Measurements from ENCODE around the gene PEX11A.
A peak's percentile ranks its signal among the peaks of the same experiment; 100 is the strongest.

The PEX11A gene

DNA sequence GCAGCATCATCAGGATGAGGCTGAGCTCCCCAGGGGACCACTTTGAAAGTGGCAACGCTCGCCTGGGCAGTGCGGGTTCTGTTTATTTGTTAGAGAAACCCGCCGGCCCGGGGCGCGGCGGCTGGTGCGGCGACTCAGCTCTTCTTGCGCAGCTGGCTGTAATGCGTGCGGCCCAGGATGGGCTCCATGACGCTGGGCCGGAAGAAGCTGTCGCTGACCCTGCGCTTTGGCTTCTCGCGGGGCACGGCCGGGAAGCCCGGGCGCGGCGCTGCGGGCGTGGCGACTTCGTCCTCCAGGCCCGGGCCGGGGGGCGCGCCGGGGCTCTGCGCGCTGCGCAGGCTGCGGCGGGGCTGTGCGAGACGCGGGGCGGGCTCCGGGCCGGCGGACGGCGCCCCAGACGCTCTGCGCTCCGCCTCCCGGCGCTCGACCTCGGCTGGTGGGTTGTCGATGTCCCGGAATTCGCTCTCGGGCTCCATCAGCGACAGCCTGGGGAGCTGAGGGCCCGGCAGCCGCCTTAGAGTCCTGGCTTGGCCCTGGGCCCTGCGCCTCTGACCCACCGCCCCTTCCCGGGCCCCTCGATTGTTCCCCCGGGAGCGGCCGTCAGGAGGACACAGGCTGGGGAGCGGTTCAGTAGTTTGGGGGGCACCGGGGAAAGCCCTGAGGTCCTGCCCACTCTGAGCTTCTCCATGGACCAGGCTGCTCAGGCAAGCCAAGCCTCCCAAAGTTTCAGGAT, 24.9 kb downstream of the PEX11A start (continued):
- TF ChIP-seq ZNF70 (CRISPR knock-in tag; IDR thresholded peaks at IDR 0.05) (no peak), RARB (CRISPR knock-in tag; IDR thresholded peaks at IDR 0.05) (no peak)
- TF ChIP-seq, protein P1, sequence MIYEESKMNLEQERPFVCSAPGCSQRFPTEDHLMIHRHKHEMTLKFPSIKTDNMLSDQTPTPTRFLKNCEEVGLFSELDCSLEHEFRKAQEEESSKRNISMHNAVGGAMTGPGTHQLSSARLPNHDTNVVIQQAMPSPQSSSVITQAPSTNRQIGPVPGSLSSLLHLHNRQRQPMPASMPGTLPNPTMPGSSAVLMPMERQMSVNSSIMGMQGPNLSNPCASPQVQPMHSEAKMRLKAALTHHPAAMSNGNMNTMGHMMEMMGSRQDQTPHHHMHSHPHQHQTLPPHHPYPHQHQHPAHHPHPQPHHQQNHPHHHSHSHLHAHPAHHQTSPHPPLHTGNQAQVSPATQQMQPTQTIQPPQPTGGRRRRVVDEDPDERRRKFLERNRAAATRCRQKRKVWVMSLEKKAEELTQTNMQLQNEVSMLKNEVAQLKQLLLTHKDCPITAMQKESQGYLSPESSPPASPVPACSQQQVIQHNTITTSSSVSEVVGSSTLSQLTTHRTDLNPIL (CRISPR knock-in tag; IDR thresholded peaks at IDR 0.05; ENCODE audit: low read depth) = no peak

DNA sequence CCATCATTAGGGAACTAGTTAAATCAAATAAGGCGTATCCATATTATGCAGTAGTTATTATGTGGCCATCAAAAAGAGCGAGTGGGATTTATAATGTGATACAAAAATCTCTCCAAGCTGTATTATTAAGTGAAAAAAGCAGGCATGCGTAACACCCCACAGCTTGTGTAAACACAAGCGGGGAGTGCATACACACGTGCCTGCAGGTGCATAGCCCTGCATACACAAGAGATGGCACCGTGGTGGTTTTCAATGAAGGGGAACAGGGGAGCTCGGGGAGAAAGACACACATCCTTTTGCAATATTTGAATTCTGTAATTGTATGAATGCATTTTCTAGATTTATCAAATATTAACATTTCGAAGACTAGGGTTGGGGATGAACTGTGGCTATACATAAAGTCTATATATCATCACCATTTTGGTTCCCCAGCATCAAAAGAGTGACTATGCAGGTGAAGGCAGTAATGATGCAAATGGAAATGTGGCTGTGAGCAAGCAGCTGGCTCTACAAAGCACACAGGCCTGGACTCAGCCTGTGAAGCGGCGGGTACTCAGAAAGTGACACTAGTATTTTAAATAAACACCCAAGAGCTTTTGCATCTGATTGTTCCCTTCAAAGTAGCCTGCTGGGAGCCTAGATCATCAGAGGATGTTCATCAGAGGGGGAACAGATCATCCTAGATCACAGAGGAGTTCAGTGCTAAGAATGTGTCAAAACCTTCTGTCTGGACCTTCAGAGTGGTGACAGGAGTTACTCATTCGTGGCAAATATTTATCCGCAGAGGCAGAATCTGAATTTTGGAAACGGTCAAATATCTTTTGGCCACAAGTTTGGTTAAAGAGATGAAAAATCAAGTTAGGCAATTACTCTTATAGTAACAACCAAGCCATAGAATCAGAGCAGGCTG, 25.9 kb downstream of the PEX11A start:
- ATAC-seq = no peak
- TF ChIP-seq, protein P2, sequence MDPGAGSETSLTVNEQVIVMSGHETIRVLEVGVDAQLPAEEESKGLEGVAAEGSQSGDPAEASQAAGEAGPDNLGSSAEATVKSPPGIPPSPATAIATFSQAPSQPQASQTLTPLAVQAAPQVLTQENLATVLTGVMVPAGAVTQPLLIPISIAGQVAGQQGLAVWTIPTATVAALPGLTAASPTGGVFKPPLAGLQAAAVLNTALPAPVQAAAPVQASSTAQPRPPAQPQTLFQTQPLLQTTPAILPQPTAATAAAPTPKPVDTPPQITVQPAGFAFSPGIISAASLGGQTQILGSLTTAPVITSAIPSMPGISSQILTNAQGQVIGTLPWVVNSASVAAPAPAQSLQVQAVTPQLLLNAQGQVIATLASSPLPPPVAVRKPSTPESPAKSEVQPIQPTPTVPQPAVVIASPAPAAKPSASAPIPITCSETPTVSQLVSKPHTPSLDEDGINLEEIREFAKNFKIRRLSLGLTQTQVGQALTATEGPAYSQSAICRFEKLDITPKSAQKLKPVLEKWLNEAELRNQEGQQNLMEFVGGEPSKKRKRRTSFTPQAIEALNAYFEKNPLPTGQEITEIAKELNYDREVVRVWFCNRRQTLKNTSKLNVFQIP (CRISPR knock-in tag; IDR thresholded peaks at IDR 0.05; ENCODE audit: borderline replicate concordance, low read depth) = no peak
- TF ChIP-seq RARB (CRISPR knock-in tag; IDR thresholded peaks at IDR 0.05) = no peak
- TF ChIP-seq ZNF70 (CRISPR knock-in tag; IDR thresholded peaks at IDR 0.05) = no peak
- TF ChIP-seq, protein P1 (CRISPR knock-in tag; IDR thresholded peaks at IDR 0.05; ENCODE audit: low read depth) = no peak
- no peak for TF ChIP-seq ZNF8 (CRISPR knock-in tag; IDR thresholded peaks at IDR 0.05)
- TF ChIP-seq BACH2 (CRISPR knock-in tag; IDR thresholded peaks at IDR 0.05; ENCODE audit: borderline replicate concordance) = no peak
- TF ChIP-seq ZFP30 (CRISPR knock-in tag; IDR thresholded peaks at IDR 0.05) = no peak
- no peak for TF ChIP-seq TOX (CRISPR knock-in tag; IDR thresholded peaks at IDR 0.05; ENCODE audit: borderline replicate concordance)
- TF ChIP-seq SNAI2 (CRISPR knock-in tag; IDR thresholded peaks at IDR 0.05) = no peak
- no peak for TF ChIP-seq GLIS3 (CRISPR knock-in tag; IDR thresholded peaks at IDR 0.05)
- TF ChIP-seq, protein P3, sequence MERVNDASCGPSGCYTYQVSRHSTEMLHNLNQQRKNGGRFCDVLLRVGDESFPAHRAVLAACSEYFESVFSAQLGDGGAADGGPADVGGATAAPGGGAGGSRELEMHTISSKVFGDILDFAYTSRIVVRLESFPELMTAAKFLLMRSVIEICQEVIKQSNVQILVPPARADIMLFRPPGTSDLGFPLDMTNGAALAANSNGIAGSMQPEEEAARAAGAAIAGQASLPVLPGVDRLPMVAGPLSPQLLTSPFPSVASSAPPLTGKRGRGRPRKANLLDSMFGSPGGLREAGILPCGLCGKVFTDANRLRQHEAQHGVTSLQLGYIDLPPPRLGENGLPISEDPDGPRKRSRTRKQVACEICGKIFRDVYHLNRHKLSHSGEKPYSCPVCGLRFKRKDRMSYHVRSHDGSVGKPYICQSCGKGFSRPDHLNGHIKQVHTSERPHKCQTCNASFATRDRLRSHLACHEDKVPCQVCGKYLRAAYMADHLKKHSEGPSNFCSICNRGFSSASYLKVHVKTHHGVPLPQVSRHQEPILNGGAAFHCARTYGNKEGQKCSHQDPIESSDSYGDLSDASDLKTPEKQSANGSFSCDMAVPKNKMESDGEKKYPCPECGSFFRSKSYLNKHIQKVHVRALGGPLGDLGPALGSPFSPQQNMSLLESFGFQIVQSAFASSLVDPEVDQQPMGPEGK (CRISPR knock-in tag; IDR thresholded peaks at IDR 0.05; ENCODE audit: borderline replicate concordance) = no peak
- TF ChIP-seq ZNF565 (CRISPR knock-in tag; conservative IDR thresholded peaks at IDR 0.05; ENCODE audit: low read depth) = no peak
- TF ChIP-seq, protein P4, sequence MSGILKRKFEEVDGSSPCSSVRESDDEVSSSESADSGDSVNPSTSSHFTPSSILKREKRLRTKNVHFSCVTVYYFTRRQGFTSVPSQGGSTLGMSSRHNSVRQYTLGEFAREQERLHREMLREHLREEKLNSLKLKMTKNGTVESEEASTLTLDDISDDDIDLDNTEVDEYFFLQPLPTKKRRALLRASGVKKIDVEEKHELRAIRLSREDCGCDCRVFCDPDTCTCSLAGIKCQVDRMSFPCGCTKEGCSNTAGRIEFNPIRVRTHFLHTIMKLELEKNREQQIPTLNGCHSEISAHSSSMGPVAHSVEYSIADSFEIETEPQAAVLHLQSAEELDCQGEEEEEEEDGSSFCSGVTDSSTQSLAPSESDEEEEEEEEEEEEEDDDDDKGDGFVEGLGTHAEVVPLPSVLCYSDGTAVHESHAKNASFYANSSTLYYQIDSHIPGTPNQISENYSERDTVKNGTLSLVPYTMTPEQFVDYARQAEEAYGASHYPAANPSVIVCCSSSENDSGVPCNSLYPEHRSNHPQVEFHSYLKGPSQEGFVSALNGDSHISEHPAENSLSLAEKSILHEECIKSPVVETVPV (CRISPR knock-in tag; IDR thresholded peaks at IDR 0.05) = no peak
- TF ChIP-seq ARNTL (CRISPR knock-in tag; IDR thresholded peaks at IDR 0.05; ENCODE audit: borderline replicate concordance, low read depth) = no peak
- TF ChIP-seq OSR1 (CRISPR knock-in tag; IDR thresholded peaks at IDR 0.05) = no peak
- TF ChIP-seq ISL1 (CRISPR knock-in tag; IDR thresholded peaks at IDR 0.05) = no peak
- no peak for TF ChIP-seq ZFP3 (CRISPR knock-in tag; IDR thresholded peaks at IDR 0.05)
- TF ChIP-seq PPARA (CRISPR knock-in tag; IDR thresholded peaks at IDR 0.05; ENCODE audit: borderline replicate concordance) = no peak
- TF ChIP-seq ESRRG (CRISPR knock-in tag; IDR thresholded peaks at IDR 0.05) = no peak

DNA sequence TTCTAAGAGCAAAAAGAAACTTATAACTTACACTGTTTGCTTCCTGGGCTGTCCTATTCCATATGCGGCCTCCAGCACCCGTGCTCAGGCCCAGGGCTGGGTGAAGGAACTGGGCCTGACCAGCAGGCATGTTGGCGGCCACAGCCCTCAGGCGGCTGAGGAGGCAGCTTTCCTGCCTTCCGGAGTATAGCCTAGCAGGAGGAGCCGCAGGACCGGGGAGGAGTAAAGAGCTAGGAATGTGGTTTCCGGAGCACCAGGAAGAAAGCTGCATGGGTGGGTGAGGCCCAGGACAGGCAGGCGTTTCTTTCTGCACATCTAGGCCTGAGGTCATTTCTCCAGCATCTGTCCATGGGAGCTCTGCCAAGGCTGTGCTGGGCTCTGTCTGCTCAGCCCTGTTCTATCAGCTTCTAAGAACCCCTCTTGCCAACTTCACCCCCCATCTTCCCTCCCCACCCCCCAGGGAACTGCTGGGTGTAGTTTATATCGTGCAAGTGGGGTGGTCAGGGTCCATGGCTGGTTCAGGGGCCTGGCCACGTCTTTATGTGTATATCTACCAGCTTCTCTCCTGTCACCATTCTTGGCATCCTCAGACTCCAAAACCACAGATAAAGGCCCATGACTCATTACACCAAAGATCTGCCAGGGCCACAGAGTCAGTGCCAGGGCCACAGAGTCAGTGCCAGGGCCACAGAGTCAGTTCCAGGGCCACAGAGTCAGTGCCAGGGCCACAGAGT, 27.5 kb downstream of the PEX11A start:
- peak; percentile 92 for ATAC-seq
- TF ChIP-seq ZC3H10 (CRISPR knock-in tag; IDR thresholded peaks at IDR 0.05) (no peak), ZNF8 (CRISPR knock-in tag; IDR thresholded peaks at IDR 0.05) (no peak), ISL1 (CRISPR knock-in tag; IDR thresholded peaks at IDR 0.05) (no peak), RARB (CRISPR knock-in tag; IDR thresholded peaks at IDR 0.05) (no peak), TOX (CRISPR knock-in tag; IDR thresholded peaks at IDR 0.05; ENCODE audit: borderline replicate concordance) (no peak), PPARA (CRISPR knock-in tag; IDR thresholded peaks at IDR 0.05; ENCODE audit: borderline replicate concordance) (no peak)
- TF ChIP-seq, protein P4 (CRISPR knock-in tag; IDR thresholded peaks at IDR 0.05) = no peak
- TF ChIP-seq, protein P2 (CRISPR knock-in tag; IDR thresholded peaks at IDR 0.05; ENCODE audit: borderline replicate concordance, low read depth) = no peak
- TF ChIP-seq, protein P1 (CRISPR knock-in tag; IDR thresholded peaks at IDR 0.05; ENCODE audit: low read depth) = no peak

Data from SK-N-SH treated with all-trans-retinoic acid at 6 μM for 48 hours (cell line).